GM19193 (cell line): Measurements from ENCODE around the gene VPS37B.

Experiments used
- POLR2A ChIP-seq: IDR thresholded peaks from 4 replicates; pipeline ENCODE4 v1.6.1; 2011; ENCODE audit not compliant: insufficient read depth, insufficient read length; ENCODE audit errors: extremely low read depth

VPS37B gene

DNA sequence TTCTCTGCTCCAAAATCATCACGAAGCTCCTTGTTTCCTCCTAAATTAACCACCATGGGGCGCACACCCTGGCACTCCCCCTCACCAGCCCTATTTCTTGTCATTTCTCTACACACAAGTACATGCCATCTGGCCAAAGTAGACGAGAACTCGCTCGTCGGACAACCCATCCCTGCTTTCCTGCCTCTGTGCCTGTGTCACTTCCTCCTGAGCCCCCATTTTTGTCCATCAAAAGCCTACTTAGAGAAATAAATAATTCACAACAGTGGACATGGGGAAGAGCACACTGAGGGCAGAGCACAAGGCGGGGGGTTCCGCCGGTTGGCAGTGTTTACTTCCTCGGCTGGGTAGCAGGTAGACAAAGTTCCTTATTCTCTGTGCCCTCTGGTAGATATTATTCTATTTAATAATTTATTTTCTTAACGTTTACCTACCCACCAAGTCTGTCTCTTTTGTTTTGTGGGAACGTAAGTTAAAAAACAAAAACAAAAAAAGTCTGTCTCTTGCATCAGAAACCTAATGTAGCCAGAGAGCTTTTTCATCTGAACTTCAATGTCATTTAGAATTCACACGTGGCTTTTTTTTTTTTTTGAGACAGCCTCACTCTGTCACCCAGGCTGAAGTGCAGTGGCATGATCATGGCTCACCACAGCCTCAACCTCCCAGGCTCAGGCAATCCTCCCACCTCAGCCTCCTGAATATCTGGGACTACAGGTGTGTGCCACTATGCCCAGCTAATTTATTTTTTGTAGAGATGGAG lies 6.0 kb downstream of the VPS37B start:
- TF ChIP-seq POLR2A = no peak

DNA sequence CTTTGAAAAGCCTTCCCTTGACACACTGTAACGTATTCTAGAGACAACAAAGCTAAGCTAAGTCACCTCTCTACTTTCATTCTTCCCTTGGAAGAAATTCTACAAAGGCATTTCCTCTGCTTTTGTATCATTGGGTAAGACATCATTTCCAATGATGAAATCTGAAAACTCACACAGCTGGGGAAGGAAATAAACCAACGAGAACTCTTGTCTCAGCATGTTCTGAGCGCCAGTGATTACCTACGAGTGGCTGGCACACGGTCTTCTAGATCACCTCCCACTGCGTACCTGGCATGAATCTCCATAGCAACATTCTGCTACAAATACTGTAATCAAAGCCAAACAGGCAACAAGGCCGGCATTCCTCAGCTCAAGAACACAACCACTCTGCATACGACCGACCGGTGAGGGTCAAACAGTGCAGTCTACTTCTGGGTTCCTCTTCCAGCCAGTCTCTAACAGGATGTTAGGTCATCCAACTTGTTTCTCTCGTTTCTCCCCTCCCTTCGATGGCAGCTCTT lies 7.6 kb downstream of the VPS37B start:
- TF ChIP-seq POLR2A = no peak

DNA sequence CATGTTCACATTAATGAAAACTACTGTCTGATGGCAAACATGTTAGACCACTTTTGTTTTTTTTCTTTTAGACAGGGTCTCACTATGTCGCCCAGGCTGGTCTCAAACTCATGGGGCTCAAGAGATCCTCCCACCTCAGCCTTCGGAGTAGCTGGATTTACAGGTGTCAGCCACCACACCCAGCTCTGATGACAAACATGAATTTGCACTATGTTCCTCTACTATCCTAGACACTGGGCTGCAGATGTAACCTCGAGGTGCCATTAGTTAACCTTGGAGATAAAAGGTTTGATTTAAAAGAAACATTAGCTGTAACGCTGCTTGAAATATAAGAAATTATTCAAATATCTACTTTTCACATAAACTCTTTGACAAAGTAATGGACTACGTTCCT lies 8.1 kb downstream of the VPS37B start:
- no peak for TF ChIP-seq POLR2A

DNA sequence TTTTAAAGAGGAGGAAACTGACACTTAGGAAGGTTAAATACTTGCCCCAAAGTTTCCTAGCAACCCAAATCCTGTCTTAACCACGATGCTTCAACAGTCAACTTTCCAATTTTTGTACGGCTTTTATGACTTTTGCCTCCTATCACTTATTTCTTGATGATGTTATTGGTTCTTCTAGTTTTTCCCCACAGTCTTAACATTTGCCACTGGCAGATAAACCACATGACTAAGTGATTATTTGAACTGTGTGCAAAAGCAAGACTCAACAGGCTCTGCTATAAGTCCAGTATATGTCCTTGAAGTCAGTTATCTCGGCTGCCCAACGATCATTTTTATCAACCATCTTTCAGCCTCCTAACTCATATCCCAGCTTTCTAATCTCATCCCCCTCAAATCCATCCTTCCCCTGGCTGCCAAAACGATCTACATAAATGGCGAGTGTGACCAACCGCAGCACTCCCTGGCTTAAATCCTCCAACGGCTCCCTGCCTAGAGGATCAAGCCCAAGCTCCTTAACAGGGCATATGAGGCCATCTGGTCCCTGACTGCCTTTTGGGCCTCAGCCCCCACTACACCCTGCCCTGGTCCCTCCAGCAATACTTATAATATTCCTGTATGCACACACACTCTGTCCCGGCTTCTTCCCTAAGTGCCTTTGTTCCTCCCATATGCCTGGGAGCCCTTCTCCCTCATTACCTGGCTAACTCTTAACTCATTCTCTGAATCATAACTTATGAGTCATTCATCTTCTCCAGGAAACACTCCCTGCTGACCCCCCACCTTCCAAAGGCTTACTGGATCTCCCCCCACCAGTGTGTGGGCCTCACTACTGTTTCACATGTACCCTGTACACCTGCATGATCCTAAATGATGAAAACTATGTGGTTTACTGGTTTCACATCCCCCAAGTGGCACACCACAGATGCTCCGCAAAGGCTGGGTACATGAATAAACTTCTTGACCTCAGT lies 8.8 kb downstream of the VPS37B start:
- TF ChIP-seq POLR2A = peak; percentile 31

DNA sequence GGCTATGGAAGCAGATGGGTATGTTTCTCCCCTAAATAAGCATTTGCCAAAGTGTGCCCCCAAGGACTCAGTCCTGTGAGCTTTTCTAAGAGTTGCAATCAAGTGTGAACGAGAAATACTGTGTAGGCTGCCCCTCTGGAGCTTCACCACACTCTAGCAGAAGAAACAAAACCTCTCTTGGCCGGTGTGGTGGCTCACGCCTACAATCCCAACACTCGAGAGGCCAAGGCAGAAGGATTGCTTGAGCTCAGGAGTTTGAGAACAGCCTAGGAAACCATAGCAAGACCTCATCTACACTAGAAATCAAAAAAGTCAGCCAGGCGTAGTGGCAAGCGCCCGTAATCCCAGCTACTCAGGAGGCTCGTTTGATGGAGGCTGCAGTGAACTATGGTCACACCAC lies 9.8 kb downstream of the VPS37B start:
- no peak for TF ChIP-seq POLR2A

DNA sequence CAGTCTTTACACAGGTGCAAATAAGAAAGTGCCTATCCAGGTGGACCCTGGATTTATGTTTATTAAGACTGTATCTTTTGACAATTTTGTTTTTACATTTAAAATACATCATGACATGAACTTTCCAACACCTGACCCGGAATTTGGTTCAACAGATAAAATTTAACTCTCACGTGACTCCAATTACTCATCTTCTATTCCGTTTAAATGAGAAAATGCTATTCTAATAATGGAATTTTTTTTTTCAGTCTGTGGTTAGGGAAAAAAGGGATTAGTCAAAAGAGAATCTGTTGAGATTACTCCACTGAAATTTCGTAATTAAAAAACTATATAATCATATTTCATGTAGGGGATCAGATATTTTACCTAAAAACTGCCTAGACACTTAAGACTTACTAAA lies 11.1 kb downstream of the VPS37B start:
- TF ChIP-seq POLR2A = no peak

DNA sequence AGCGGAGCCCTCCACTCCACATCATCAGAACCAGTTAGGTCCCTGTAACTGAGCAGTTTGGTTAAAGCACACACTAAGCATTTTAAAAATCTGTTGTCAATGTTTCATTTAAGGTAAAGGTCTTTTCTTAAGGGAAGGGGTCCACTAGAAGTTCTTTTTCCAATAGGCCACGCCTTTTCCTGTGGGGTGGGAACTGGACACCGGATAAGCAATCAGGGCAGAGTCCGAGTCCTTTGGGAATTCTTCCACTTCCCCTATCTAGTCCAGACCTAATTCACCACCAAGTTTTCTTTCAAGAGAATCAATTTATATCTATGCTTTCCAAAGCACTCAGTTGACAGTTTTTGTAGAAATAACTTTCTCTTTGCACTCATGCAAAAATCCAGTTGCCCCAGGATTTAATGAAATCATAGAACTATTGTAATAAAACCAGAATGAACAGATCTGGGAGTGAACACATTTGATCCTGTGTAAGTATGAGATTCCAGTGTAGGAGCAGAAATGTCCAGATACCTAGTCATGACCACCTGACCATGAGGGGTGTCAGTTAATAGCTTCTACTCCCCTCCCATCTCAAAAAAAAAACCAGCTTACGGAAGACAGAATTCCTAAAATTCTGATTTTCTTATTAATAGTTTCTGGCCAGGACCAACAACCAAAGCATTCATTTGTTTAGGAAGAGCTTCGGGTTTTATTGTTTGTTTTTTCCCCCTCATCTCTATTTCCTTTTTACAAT lies 11.7 kb downstream of the VPS37B start:
- no peak for TF ChIP-seq POLR2A

DNA sequence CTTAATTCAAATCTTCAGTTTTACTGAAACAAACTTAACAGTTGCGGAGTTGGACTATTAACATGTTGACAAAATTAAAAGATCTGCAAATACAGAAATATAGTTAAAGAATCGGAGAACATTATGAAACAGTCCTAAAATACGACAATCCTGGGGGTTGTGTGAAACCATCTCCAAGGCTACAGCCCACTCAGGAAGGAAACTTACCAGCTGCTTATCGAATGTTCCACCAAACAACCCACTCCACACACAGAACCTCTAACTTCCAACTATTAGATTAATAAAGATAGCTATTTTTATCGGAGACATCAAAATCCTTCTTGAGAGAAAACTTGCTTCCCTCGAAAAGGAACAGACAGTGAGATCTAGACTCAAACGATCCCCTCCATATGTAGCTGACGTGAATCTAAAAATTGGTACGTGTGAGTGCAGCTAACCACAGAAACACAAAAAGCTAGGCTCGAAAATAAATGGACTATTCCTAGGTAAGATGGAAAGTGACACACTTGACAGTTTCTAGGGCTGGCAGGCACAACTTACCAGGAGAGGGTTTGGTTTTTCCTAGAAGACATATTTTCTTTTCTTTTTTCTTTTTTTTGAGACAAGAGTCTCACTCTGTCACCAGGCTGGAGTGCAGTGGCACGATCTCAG lies 12.9 kb downstream of the VPS37B start:
- TF ChIP-seq POLR2A = no peak

DNA sequence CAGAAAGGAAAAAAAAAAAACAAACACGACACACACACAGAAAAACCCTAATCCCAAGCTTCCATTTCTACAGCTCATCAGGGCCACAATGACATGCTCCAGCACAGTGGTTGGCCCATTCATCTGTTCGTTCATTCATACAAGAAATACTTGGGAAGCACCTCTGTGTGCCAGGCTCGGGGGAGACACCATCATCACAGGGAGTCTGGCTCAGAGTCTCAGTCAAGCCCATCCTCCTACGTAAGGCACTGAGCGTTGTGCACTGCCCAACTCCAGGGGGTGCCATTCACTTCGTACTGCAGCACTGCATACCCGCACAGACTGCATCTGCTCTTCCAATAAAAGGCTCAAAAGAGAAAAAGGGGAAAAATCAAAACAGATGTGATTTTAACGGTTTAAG lies 15.3 kb downstream of the VPS37B start:
- no peak for TF ChIP-seq POLR2A

DNA sequence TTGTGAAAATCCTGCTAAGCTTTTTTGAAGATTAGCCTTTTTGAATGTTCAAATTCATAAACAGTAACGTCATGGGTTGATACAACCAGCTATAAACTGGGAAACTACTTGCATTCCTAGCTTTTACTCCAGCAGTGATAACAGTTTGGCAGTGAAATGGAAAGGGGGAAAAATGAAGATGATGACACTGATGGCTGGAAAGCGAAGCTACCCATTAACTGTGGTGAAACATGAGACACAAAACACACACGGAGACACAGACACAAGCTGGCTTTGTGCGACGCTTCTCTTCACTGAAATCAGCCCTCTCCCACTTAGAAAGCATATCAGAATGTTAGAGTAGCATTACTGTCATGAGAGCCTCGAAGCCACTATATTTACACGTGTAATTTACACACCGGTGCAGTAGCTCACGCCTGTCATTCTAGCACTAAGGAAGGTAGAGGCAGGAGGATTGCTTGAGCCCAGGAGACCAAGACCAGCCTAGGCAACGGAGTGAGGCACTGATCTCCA lies 15.7 kb downstream of the VPS37B start:
- no peak for TF ChIP-seq POLR2A

DNA sequence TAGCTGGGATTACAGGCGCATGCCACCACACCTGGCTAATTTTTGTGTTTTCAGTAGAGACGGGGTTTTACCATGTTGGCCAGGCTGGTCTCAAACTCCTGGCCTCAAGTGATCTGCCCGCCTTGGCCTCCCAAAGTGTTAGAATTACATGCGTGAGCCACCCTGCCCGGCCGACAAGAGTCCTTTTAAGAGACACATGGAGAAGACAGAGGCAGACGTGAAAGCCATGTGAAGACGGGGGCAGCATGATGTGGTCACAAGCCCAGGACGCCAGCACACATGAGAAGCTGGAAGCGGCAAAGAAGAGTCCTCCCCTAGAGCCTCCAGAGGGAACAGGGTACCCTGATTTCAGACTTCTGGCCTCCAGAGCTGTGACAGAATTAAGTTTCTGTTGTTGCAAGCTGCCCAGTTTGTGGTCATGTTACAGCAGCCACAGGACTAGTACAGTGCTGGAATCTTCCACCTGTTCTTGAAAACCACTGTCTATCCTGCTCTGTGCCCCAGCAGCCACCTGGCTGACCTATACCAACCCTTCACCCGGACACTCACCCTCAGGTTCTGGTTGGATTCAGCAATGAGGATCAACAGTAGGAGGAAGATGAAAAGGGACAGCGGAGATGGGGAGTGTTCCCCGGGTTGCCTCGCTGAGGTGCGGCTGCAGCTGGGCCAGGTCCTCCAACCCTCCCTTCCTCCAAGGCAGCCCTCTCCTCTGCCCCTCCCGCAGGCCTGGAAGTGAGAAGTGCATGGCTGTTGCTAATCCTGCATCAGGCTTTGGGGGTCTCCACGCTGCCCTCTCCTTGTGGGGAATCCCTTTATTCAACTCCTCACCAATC lies 16.9 kb downstream of the VPS37B start:
- no peak for TF ChIP-seq POLR2A

DNA sequence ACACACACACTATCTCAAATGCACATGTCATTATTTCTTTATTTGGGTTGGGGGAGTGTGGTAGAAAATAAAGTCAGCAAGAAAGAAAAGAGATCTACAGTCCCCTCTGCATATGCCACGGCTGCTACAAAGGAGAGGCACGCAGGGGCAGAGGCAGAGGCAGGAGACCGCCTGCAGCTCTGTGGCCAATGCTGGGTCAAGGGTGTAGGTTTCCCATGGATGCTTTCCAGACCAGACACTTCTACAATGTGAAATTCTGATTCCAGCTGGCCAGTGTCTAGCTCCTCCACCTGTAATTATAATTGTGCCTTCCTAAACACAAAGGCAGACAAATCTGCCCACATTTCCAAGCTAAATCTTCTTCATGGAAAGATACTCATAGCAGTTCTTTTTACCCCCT lies 19.2 kb downstream of the VPS37B start:
- TF ChIP-seq POLR2A = no peak

DNA sequence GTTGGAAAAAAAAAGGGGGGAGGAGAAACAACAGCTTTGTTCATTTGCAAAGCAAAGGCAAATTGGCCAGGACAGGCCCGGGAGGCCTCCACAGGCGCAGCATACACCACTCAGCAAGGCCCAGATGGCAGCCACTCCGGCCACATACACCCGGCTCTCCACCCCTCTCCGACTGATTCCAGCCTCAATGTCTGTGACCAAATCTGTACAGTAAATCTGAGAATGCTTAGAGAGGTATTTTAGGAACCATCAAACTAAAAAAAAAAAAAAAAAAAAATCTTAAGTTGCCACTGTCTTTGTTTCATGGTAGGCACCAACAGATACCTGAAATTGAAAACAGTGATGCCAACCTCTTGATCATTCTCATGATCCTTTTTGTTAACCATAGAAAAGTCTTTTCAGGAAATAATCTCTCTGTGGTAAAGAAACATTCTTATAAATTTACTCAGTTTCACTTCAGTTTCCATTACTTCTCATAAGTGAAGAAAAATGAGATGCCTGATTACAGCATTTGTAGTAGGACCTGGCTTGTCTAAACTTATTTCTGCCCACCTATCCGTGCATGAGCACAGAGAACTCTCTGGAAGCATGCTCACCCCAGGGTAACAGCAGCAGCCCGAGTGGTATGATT lies 20.2 kb downstream of the VPS37B start:
- TF ChIP-seq POLR2A = peak; percentile 27
